Brain pericyte (primary cell): ENCODE measurements around the gene LENG9.

Experiments
- DNase-seq: peaks from one replicate; pipeline ENCODE4 v3.0.0-alpha.2; 2012; ENCODE audit warnings: low read depth, low spot score

Gene LENG9

GRCh38 chr19:54422136-54422535 lies 41.4 kb downstream of the LENG9 start:
- DNase-seq = no peak

- no peak for DNase-seq
Observed at GRCh38 chr19:54421521-54421920, 42.1 kb downstream of the LENG9 start.

DNA sequence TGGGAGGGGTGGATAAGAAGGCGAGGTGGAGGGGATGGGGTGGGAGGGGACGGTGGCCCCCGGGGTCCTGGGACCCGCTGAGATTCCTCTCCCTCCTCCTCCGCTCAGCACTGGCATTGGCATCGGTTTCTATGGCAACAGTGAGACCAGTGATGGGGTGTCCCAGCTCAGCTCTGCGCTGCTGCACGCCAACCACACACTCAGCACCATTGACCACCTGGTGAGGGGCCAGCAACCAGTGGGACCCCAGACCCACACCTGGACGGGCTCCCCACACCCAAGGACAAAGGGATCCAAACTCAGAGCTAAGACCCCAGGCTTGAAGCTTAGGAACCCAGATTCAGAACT lies 42.4 kb downstream of the LENG9 start:
- no peak for DNase-seq

DNA sequence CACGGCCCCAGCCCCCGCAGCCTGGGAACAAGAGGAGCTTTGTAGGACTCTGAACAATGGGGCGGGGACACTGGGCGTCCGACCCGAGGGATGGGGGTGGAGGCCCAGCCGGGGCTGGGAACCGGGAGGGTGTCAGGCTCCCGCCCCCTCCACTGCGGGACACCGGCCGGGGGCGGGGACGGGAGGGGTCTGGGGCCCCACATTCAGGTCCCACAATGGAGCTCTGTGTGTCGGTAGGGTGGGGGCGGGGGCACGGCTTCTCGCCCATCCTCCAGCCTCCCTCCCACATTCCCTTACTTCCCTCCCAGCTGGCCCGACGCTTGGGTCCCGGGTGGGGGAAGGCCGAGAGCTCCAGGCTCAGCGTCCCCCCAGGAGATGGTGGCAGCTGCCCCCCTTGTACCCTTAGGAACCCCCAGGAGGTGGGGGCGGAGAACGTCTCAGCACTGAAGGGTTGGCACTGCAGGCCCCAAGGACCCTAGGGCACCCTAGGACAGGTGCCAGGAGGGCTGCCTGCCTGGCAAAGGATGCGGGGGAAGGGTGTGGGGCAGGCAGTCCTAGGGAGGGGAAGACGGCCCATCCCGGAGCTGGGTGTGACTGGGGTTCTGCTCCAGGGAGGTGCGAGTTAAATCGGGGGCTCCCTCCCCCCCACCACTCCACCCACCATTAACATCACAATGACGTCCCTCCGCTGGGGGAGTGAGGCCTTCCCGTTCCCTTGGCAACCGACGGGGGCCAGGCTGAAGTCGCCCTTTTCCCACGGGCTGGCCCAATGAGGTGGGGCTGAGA lies 43.0 kb downstream of the LENG9 start:
- DNase-seq = no peak

- DNase-seq = no peak
Observed at GRCh38 chr19:54420068-54420382, 43.6 kb downstream of the LENG9 start.

- DNase-seq = no peak
Observed at GRCh38 chr19:54418930-54419800, 44.4 kb downstream of the LENG9 start.

GRCh38 chr19:54418030-54418929 lies 45.3 kb downstream of the LENG9 start:
- DNase-seq = no peak

GRCh38 chr19:54416695-54417491 lies 46.7 kb downstream of the LENG9 start:
- DNase-seq = no peak

DNA sequence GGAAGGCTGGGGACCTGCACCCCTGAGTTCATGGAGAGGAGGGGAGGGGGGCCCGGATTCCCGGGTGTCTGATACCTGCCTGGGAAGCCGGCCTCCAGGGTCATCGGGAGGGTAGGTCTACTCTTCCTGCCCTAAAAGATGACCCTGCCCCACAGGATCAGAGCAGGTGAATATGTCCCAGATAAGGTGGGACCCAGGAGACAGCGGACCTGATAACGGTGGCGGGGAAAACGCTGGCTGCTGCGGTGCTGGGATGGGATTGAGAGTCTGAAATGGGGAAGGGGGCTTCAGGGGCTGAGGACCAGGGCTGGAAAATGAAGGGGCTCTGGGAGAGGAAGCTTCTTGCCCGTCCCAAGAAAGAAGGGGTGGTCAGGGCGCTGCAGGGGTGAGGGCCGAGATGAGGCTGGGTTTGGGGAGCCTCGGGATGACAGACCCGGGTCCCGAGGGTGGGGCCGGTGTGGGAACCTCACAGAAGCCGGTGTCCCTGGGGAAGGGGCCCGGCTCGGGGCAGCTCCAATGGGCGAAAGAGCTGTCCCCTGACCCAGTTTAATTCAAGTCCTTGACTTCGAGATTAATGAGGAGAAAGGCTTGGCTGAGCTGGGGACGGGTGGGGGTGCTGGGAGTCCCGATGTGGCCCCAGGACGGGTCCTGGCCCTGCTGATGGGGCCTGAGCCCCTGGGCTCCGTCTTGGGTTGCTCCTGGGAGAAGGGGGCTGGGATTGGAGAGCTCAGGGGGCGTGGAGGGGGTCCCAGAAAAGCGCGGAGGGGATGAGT lies 47.5 kb downstream of the LENG9 start:
- DNase-seq = no peak

DNA sequence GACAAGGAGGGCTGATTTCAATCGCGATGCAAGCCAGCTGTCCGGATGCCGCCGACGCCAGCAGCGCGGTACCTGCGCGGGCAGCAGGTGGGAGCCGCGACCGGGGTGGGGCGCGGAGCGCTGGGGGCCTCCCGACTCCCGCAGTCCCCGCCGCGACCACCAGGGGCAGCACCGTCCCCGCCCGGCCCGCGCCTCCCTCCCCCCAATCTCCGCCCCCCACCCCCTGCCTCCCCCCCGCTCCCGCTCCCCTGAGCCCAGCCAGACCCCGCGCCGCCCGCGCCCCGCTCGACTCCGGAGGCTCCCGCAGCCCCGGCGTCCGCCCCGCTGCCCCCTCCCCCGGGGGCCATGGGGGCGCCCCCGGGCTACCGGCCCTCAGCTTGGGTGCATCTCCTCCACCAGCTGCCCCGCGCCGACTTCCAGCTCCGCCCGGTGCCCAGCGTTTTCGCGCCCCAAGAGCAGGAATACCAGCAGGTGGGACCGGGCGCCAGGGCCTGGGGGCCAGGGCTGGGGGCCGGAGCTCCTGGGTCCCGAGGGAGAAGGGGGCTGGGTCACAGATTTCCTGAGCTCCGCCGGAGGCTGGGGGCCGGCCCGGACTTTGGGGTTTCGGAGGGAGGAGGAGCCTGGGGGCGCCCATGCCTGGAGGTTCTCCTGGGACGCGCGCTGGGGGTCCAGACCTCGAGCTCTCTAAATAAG lies 48.2 kb downstream of the LENG9 start, which contains the start of gene TTYH1:
Gene TTYH1 (plus strand): TSS at position 257 of the 693 bp plus-strand sequence. CDS start 89 bp downstream, at position 346.
- DNase-seq = no peak

- DNase-seq = no peak
Observed at GRCh38 chr19:54414156-54414555, 49.4 kb downstream of the LENG9 start.

DNA sequence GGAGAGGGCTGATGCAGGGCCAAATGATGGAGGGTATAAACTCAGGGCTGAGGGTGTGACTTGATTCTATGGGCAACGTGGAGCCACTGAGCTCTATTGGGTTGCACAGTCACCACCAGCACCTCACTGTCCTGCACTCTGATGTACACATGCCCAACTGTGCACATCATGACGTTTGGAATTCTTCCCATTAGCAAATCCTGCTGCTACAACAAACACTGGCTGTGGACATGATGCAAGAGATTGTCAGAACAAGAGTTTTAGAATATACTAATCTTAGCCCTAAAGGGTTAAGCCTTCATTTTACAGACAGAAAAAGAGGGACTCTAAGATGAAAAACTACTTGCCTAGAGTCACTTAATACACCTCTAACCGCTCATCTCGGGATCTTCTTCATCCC lies 50.7 kb downstream of the LENG9 start:
- DNase-seq = no peak
